Testis (tissue), 2 donors: ENCODE measurements around the gene CELSR1.

Experiments used
- POLR2A ChIP-seq: fragments of 450-650 bp; IDR thresholded peaks from one replicate; pipeline ENCODE4 v1.6.1; 2017; ENCODE audit warnings: antibody characterized with exemption, mild to moderate bottlenecking, moderate library complexity
- TF ChIP-seq, protein P1 (sequence below), 3 experiments: fragments of 450-650 bp in 2 of 3; fragments of 200-600 bp in 1 of 3; sonication (generic) in 1 of 3; IDR thresholded peaks; one replicate each; pipeline ENCODE4 v1.5.1; 2016 to 2019; ENCODE audit warnings: antibody characterized with exemption in 3 of 3, mild to moderate bottlenecking in 2 of 3, moderate library complexity in 1 of 3

DNA sequence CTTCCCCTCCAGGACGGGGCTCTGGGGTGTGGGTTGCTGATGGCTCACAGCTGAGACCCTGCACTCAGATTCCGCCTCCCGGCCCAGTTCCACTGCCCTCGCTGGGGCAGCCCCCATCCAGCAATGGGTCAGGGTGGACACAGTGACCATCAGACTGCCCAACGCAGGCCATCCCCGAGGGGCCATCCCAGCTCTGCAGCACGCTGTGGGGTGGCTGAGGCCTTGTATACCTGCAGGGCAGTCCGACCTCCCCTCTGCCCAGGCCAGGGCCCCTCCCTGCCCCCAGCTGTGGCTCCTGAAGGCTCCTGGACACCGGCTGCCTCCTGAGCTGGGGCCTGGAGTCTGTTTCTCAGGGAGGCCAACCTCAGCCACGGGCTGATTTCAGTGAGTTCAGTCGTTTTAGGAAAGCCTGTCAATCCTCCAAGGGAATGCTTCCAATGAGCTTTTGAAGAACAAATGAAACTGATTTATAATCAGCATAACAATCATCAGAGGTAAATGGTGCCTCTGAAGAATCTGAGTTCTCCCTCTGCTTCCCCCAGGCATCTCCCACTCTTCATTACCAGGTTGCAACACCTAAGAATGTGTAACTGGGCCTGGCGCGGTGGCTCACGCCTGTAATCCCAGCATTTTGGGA is 95.1 kb downstream of the CELSR1 start:
- TF ChIP-seq, protein P1, sequence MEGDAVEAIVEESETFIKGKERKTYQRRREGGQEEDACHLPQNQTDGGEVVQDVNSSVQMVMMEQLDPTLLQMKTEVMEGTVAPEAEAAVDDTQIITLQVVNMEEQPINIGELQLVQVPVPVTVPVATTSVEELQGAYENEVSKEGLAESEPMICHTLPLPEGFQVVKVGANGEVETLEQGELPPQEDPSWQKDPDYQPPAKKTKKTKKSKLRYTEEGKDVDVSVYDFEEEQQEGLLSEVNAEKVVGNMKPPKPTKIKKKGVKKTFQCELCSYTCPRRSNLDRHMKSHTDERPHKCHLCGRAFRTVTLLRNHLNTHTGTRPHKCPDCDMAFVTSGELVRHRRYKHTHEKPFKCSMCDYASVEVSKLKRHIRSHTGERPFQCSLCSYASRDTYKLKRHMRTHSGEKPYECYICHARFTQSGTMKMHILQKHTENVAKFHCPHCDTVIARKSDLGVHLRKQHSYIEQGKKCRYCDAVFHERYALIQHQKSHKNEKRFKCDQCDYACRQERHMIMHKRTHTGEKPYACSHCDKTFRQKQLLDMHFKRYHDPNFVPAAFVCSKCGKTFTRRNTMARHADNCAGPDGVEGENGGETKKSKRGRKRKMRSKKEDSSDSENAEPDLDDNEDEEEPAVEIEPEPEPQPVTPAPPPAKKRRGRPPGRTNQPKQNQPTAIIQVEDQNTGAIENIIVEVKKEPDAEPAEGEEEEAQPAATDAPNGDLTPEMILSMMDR (IDR thresholded peaks at IDR 0.05): no peak
- no peak for TF ChIP-seq POLR2A
